GM23248 (cell line): ENCODE data around the gene DENND2D. TPM values are rescaled to one million over a fixed set of nuclear protein-coding genes. Genes with fewer than 3 reads are reported as not detected.

Experiments
- DNase-seq: peaks from one replicate; pipeline ENCODE4 v3.0.0-alpha.2; 2015
- H2AFZ ChIP-seq: fragments of 200-600 bp; sonication (generic); 2 replicates; pipeline ENCODE4 v1.6.1; 2016; ENCODE audit warnings: antibody characterized with exemption
- H3F3A ChIP-seq: fragments of 200-600 bp; sonication (generic); 2 replicates; pipeline ENCODE4 v1.6.1; 2016; ENCODE audit warnings: mild to moderate bottlenecking, antibody characterized with exemption, mixed run types; ENCODE audit not compliant: insufficient read depth
- H3K27ac ChIP-seq: fragments of 200-600 bp; sonication (generic); 2 replicates; pipeline ENCODE4 v1.5.1; 2016; ENCODE audit warnings: mild to moderate bottlenecking
- H3K27me3 ChIP-seq: fragments of 200-600 bp; sonication (generic); replicated peaks from 2 replicates; pipeline ENCODE4 v1.6.1; 2016; ENCODE audit warnings: mild to moderate bottlenecking; ENCODE audit not compliant: insufficient read depth
- H3K36me3 ChIP-seq: fragments of 200-600 bp; sonication (generic); 2 replicates; pipeline ENCODE4 v1.6.1; 2016; ENCODE audit warnings: low read depth, mild to moderate bottlenecking
- H3K4me1 ChIP-seq: fragments of 200-600 bp; sonication (generic); 2 replicates; pipeline ENCODE4 v1.6.1; 2016; ENCODE audit warnings: mild to moderate bottlenecking; ENCODE audit not compliant: insufficient read depth
- H3K4me2 ChIP-seq: fragments of 200-600 bp; sonication (generic); one replicate; pipeline ENCODE4 v1.6.1; 2016; ENCODE audit warnings: mild to moderate bottlenecking; ENCODE audit not compliant: unreplicated experiment
- H3K4me3 ChIP-seq: fragments of 200-600 bp; sonication (generic); 2 replicates; pipeline ENCODE4 v1.5.1; 2016; ENCODE audit warnings: mild to moderate bottlenecking
- H3K79me2 ChIP-seq: fragments of 200-600 bp; sonication (generic); 2 replicates; pipeline ENCODE4 v1.6.1; 2016; ENCODE audit warnings: mild to moderate bottlenecking; ENCODE audit not compliant: insufficient read depth
- H3K9ac ChIP-seq: fragments of 200-600 bp; sonication (generic); 2 replicates; pipeline ENCODE4 v1.6.1; 2016; ENCODE audit warnings: mild to moderate bottlenecking
- H3K9me2 ChIP-seq: fragments of 200-600 bp; sonication (generic); 2 replicates; pipeline ENCODE4 v1.6.1; 2016; ENCODE audit warnings: mixed run types, mild to moderate bottlenecking, moderate library complexity; ENCODE audit not compliant: insufficient read depth
- H3K9me3 ChIP-seq: fragments of 200-600 bp; sonication (generic); one replicate; pipeline ENCODE4 v1.6.1; 2017; ENCODE audit warnings: low read depth
- H4K20me1 ChIP-seq: fragments of 200-600 bp; sonication (generic); 2 replicates; pipeline ENCODE4 v1.6.0; 2016; ENCODE audit not compliant: insufficient read depth
- EZH2 ChIP-seq: fragments of 200-600 bp; sonication (generic); IDR thresholded peaks from 2 replicates; pipeline ENCODE4 v1.6.1; 2018; ENCODE audit warnings: antibody characterized with exemption, mild to moderate bottlenecking; ENCODE audit not compliant: insufficient read depth, poor library complexity, severe bottlenecking
- EZH2phosphoT487 ChIP-seq: fragments of 200-600 bp; sonication (generic); IDR thresholded peaks from 2 replicates; pipeline ENCODE4 v1.6.1; 2018; ENCODE audit warnings: antibody characterized with exemption, moderate library complexity, mild to moderate bottlenecking, low read depth; ENCODE audit not compliant: insufficient read depth
- WGBS, 2 experiments: methylation state at CpG; one replicate each; pipeline ENCODE4 v1.1.6; 2015 to 2017; ENCODE audit warnings: low lambda C conversion rate in 2 of 2, low coverage in 1 of 2; ENCODE audit errors: missing lambda C conversion rate in 2 of 2; 5-methylcytosine and 5-hydroxymethylcytosine counted together
- in situ Hi-C: fragments of 300-500 bp; cut with MboI; formaldehyde crosslinking; loops from 2 replicates; pipeline ENCODE4 v1.15.0; 2020
- polyA plus RNA-seq: library from polyadenylated mRNA; unstranded; fragments of >200 nt; fragmentation: Nextera tagmentation; extraction: Ambion mirVana; gene quantifications from 2 replicates; pipeline ENCODE4 v1.2.1, GENCODE V29; 2016
- total RNA-seq: library from RNA; depleted of rRNA; stranded (reverse); fragments of >200 nt; shearing (Covaris generic); gene quantifications from 2 replicates; pipeline ENCODE4 v1.2.3, GENCODE V29; 2014

DENND2D gene
- total and polyA plus RNA-seq, 2 experiments from 2014 or later, result 3.7 to 6.6 TPM

DNA sequence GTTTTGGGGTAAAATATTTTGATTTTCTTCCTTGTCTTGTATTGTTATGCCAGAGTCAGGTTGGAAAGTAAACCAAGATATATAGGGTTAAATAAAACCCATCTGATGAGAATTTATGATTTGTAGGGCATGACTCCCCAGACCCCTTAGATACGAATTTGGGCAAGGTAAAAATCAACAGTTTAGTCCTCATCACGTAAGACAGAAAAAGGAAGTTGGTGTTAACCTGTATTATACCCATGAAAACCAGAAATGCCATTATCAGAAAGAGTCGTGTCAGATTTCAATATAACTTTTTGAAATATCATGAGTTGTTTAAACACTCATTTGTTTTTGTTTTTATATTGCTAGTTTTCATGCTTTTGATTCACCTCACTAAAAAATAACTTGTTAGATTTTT lies 48.6 kb downstream of the DENND2D start:
- peaks cover 60% of the 10 kb centered on the region for H3K36me3 ChIP-seq
- H4K20me1 ChIP-seq, result 0 out of 2 replicates have a peak, but pooled peaks cover 2% of the 10 kb centered on the region
- H3K9ac ChIP-seq, result no peak overlapping the region
- H3K4me2 ChIP-seq, result no peak overlapping the region
- H3K4me3 ChIP-seq, result no peak overlapping the region
- no peak overlapping the region for H2AFZ ChIP-seq
- H3F3A ChIP-seq, result no peaks in the 10 kb centered on the region
- no peaks in the 10 kb centered on the region for H3K9me2 ChIP-seq
- peaks cover 100% of the 10 kb centered on the region for H3K79me2 ChIP-seq
- in situ Hi-C loops, result no loop called here
- WGBS, 2 experiments, result 85 to 89% methylated on average over 3 of the region's 3 CpGs
- no peaks in the 10 kb centered on the region for H3K9me3 ChIP-seq
- peaks cover 2% of the 10 kb centered on the region; the same call in 1 of the 2 replicates for H3K4me1 ChIP-seq
- DNase-seq, result no peak
- H3K27ac ChIP-seq, result no peak overlapping the region
- no peaks in the 10 kb centered on the region for H3K27me3 ChIP-seq
- no peak for TF ChIP-seq EZH2
- no peak for TF ChIP-seq EZH2phosphoT487

- peaks cover 100% of the 10 kb centered on the region for H3K79me2 ChIP-seq
- no peak overlapping the region for H3K27ac ChIP-seq
- H3K36me3 ChIP-seq, result peaks cover 38% of the 10 kb centered on the region
- H3K27me3 ChIP-seq, result no peaks in the 10 kb centered on the region
- no peak for TF ChIP-seq EZH2phosphoT487
- no peak for TF ChIP-seq EZH2
- no peaks in the 10 kb centered on the region for H3K9me3 ChIP-seq
- peaks cover 10% of the 10 kb centered on the region for H3K4me1 ChIP-seq
- no peak overlapping the region for H3K4me3 ChIP-seq
- H2AFZ ChIP-seq, result no peak overlapping the region
- no peak overlapping the region for H3K4me2 ChIP-seq
- 78 to 79% methylated on average over 2 of the region's 2 CpGs for WGBS, 2 experiments
- H3K9ac ChIP-seq, result no peak overlapping the region
- in situ Hi-C loops, result no loop called here
- 0 out of 2 replicates have a peak, but pooled peaks cover 2% of the 10 kb centered on the region for H4K20me1 ChIP-seq
- no peaks in the 10 kb centered on the region for H3K9me2 ChIP-seq
- H3F3A ChIP-seq, result no peaks in the 10 kb centered on the region
- DNase-seq, result no peak
Measured at GRCh38 chr1:111148376-111148881, 52.0 kb downstream of the DENND2D start.

DNA sequence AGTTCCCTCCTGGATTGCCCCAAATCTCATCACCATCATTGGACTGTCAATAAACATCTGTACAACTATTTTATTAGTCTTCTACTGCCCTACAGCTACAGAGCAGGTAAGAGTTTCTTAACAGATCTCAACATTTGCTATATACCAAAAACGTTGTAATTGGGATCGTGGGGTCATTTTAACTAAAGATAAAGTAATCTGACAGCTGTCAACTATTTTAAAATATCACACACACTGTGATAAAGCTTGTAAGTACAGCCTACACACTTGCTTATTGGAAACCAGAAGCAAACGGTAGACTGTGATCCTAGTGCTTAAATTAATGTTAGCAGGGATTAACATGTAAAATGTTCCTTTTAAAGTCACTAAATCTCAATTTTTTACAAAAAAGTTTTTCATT lies 52.5 kb downstream of the DENND2D start:
- H3K4me3 ChIP-seq, result no peak overlapping the region
- no peak for DNase-seq
- no peaks in the 10 kb centered on the region for H3K9me2 ChIP-seq
- H3K4me1 ChIP-seq, result peaks cover 10% of the 10 kb centered on the region
- H2AFZ ChIP-seq, result no peak overlapping the region
- peaks cover 35% of the 10 kb centered on the region for H3K36me3 ChIP-seq
- no peaks in the 10 kb centered on the region for H3K9me3 ChIP-seq
- no peak overlapping the region for H3K4me2 ChIP-seq
- peaks cover 100% of the 10 kb centered on the region for H3K79me2 ChIP-seq
- no peaks in the 10 kb centered on the region for H3F3A ChIP-seq
- in situ Hi-C loops, result no loop called here
- H3K27ac ChIP-seq, result no peak overlapping the region
- no peaks in the 10 kb centered on the region for H3K27me3 ChIP-seq
- H4K20me1 ChIP-seq, result 0 out of 2 replicates have a peak, but pooled peaks cover 2% of the 10 kb centered on the region
- no peak overlapping the region for H3K9ac ChIP-seq
- WGBS, 2 experiments, result 66 to 70% methylated on average over 3 of the region's 3 CpGs
- TF ChIP-seq EZH2 (no peak), EZH2phosphoT487 (no peak)

- no peak overlapping the region for H3K4me3 ChIP-seq
- H3K9me3 ChIP-seq, result no peaks in the 10 kb centered on the region
- peaks cover 25% of the 10 kb centered on the region for H3K4me1 ChIP-seq
- H2AFZ ChIP-seq, result no peak overlapping the region
- no peak overlapping the region for H3K27ac ChIP-seq
- no peaks in the 10 kb centered on the region for H3F3A ChIP-seq
- no peaks in the 10 kb centered on the region for H4K20me1 ChIP-seq
- no peak for DNase-seq
- no peak for TF ChIP-seq EZH2
- no peak for TF ChIP-seq EZH2phosphoT487
- H3K4me2 ChIP-seq, result no peak overlapping the region
- peaks cover 100% of the 10 kb centered on the region for H3K79me2 ChIP-seq
- peaks cover 29% of the 10 kb centered on the region for H3K36me3 ChIP-seq
- H3K27me3 ChIP-seq, result no peaks in the 10 kb centered on the region
- H3K9ac ChIP-seq, result no peak overlapping the region
- in situ Hi-C loops, result no loop called here
- H3K9me2 ChIP-seq, result no peaks in the 10 kb centered on the region
Measured at GRCh38 chr1:111145963-111146768, 54.3 kb downstream of the DENND2D start.
